ENCODE measurements around the gene DAPK2.

GRCh38 chr15:63895787-63896218 is 150.5 kb downstream of the DAPK2 start:
- TF ChIP-seq CTCF (conservative IDR thresholded peaks at IDR 0.05): no peak
- no peak for TF ChIP-seq ZFX (IDR thresholded peaks at IDR 0.05)

Measured in C4-2B (cell line).